DOHH2 (cell line): ENCODE measurements around the gene PACSIN1.

Source experiments
- EZH2phosphoT487 ChIP-seq: fragments of 200-600 bp; sonication (generic); IDR thresholded peaks from 2 replicates; pipeline ENCODE4 v1.6.1; 2017; ENCODE audit warnings: borderline replicate concordance, mild to moderate bottlenecking, antibody characterized with exemption, low read length, moderate library complexity, mixed read lengths
- TF ChIP-seq, protein P1 (sequence below): fragments of 200-600 bp; sonication (generic); IDR thresholded peaks from one replicate; pipeline ENCODE4 v1.5.1; 2014; ENCODE audit warnings: antibody characterized with exemption, mild to moderate bottlenecking, low read depth, low read length; ENCODE audit not compliant: poor library complexity, severe bottlenecking

DNA sequence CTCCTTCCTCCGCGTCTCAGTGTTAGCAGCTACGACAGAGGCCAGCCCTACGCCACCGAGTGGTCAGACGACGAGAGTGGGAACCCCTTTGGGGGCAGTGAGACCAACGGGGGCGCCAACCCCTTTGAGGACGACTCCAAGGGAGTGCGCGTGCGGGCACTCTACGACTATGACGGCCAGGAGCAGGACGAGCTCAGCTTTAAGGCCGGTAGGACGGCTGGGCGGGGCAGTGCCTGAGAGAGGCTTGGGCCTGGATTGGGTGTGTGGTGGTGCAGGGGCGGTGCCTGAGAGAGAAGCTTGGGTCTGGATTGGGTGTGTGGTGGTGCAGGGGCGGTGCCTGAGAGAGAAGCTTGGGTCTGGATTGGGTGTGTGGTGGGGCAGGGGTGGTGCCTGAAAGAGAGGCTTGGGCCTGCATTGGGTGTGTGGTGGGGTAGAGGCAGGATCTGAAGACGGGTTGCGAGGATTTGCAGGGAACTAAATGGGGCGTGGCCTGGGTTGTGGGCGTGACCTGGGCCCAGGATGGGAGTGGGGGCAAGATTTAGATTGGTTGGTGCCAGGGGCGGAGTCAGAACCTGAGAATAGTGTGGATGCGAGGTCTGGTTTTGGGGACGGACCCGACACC, 65.8 kb downstream of the PACSIN1 start:
- TF ChIP-seq, protein P1, sequence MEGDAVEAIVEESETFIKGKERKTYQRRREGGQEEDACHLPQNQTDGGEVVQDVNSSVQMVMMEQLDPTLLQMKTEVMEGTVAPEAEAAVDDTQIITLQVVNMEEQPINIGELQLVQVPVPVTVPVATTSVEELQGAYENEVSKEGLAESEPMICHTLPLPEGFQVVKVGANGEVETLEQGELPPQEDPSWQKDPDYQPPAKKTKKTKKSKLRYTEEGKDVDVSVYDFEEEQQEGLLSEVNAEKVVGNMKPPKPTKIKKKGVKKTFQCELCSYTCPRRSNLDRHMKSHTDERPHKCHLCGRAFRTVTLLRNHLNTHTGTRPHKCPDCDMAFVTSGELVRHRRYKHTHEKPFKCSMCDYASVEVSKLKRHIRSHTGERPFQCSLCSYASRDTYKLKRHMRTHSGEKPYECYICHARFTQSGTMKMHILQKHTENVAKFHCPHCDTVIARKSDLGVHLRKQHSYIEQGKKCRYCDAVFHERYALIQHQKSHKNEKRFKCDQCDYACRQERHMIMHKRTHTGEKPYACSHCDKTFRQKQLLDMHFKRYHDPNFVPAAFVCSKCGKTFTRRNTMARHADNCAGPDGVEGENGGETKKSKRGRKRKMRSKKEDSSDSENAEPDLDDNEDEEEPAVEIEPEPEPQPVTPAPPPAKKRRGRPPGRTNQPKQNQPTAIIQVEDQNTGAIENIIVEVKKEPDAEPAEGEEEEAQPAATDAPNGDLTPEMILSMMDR, result no peak
- no peak for TF ChIP-seq EZH2phosphoT487
